LoVo (cell line): ENCODE data around the gene TEDC1.

Source experiments
- DNase-seq: peaks from one replicate; pipeline ENCODE4 v3.0.0-alpha.2; 2016; ENCODE audit warnings: low spot score

Gene TEDC1

DNA sequence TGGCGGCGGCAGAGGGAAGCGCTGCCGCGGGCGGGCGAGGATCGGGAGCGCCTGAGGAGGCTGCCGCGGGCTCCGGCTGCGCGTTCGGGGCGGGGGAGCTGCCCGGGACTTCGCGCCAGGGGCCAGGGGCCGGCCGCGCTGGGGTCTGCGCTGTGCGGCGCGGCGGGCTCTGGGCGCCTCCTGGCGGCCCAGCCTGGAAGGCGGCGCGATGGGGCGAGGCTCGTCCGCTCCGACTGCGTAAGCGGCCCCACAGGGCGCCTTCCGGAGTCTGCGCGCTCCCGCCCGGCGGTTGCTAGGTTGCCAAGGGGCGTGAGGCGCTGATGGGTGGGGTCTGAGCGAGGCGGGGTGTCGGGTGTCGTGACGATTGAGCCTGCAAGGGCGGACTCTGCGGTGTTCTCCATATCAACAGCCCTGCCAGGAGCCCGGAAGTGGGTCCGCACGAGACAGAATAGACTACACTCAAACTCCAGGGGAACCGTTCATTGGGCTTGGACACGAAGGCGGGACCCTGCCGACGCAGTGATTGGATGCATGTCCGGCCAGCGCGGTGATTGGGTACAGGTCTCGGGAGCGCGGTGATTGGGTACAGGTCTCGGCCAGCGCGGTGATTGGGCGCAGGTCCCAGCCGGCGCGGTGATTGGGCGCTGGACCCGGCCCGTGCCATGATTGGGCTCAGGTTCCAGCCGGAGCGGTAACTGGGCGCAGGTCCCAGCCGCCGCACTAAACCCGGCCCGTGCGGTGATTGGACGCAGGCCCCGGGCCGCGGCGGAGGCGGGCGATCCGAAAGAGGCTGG lies at the start of gene TEDC1:
Gene TEDC1 (plus strand): TSS at position 675 of the 794 bp plus-strand sequence. CDS start 130 bp downstream, outside the sequence.
- peak; percentile 100 for DNase-seq

DNA sequence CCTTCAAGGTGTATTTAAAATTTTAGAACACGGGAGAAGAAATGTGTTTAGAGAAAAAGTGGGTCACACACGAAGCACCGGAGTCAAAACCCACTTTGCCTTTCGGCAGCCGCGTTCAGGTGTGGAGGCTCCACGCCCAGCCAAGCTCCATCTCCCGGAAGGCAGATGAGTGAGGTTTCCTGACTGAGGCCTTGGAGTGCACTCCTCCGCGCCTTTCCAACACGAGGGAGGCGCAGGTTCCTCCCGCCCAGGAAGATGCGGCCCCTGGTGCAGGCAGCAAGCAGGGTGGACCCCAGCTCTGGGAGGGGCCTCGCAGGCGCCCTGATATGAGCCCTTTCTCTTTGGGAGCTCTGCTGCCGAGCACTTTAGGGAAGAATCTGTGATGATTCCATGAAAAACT lies 48.9 kb upstream of the TEDC1 start:
- DNase-seq = no peak

- no peak for DNase-seq
Observed at GRCh38 chr14:105442834-105443233, 48.2 kb upstream of the TEDC1 start.

- no peak for DNase-seq
Observed at GRCh38 chr14:105444859-105445258, 46.2 kb upstream of the TEDC1 start.

DNA sequence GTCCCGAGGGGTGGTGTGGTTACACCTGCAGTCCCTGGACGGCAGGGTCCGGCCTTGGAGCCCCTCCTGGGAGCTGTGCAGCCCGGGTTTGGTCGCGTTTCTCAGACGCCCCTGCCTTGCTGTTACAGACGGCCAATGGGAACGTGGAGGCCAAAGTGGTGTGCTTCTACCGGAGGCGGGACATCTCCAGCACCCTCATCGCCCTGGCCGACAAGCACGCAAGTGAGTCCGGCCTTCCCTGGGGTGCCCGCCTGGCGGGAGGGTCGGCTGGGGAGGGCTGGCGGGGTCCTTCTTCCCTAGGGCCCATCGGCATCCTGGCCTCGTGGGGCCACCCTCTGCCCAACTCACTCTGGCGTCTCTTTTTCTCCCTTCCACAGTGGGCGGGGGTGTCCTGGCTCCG lies 45.8 kb upstream of the TEDC1 start:
- DNase-seq = no peak

DNA sequence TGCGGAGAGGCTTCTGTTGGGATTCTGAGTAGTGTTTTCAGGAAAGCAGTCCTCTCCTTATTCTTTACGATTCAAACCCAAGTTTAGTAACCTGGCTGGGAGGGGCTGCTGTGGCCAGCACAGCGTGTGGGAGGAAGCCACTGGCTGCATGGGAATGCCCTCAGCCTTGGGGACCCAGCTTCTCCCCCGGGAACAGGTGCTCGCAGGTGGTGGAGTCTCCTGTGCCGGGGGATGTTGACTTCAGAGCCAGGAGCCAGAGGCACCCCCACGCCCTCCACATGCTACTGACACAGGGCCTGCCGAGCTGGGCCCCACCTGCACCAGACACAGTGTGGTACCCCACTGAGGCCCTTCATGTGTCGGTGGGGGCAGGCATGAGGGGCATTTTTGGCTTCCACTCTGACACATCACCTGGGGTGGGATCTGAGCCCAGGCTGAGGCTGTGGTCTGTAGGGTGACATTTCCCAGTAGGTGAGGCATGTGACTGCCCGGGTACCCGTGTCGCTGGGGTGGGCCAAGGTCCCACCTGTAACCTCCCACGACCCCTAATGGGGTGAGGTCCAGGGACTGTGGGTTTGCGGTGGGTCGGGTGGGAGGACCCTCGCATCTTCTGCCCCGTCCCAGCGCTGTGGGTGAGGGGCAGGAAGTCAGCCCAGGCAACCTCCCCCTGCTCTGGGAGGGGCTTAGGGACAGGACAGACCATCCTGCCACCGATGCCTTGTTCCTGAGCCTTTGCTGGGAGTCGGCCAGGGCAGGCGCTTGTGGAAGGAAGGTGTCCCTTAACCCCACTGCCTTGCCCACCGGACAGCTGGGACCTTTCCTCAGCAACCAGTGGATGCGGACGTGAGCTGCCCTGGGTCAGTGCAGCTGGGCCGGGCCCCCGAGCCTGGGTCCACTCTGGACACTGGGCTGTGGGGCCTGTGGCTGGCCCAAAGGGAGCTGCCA lies 44.9 kb upstream of the TEDC1 start:
- DNase-seq = no peak

DNA sequence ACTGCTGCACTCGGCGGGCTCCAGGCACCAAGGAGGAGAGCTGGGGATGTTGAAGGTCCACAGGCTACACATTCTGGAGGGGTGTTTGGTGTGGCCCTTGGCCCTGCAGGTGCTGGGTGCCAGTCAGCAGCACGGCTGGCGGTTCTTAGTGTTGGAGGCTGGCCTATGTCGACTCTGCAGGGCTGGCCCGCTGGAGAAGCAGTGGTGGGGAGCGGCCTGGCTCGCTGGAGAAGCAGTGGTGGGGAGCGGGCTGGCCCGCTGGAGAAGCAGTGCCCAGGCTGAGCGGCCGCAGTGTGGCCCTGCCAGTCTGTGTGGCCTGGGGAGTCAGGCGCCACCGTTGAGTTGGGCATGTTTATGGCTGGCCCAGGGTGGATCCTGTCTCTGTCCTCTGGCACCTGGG lies 44.1 kb upstream of the TEDC1 start:
- no peak for DNase-seq

GRCh38 chr14:105447651-105448640 lies 43.1 kb upstream of the TEDC1 start:
- DNase-seq = no peak

- peak; percentile 16 for DNase-seq
Observed at GRCh38 chr14:105448706-105449111, 42.3 kb upstream of the TEDC1 start.

DNA sequence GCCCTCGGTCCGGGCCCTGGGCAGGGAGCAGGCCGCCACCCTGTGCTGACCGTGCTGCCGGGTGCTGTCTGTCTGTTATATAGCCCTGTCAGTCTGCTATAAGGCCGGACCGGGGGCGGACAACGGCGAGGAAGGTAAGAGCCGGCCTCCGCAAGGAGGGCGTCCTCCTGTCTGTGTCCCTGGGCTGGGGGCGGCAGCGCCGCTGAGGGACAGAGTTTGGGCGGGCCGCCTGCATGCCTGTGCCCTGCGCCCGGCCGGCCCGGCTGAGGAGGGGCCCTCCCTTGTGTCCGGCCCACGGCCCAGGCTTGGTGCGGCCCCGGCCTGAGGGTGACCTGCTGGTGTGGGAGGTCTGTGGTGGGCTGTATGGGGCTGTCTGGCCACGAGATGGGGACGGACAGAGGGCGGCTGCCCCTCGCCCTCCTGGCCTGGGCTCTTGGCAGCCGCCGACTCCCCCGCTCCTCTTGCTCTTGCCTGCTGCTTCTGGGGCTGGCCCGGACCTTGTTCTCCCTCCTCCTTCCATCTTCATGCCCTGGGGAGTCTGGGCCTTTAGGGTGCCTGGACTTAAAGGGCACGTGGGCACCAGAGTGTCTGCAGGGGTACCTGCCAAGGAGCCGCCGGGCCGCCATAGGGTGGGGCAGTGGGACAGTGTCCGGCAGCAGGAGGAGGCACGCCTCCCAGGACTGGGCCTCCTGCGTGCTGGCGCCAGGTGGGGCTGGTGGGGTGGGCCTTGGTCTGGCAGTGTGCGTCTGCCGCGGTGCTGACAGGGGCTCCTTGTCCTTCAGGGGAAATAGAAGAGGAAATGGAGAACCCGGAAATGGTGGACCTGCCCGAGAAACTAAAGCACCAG lies 41.5 kb upstream of the TEDC1 start:
- no peak for DNase-seq

DNA sequence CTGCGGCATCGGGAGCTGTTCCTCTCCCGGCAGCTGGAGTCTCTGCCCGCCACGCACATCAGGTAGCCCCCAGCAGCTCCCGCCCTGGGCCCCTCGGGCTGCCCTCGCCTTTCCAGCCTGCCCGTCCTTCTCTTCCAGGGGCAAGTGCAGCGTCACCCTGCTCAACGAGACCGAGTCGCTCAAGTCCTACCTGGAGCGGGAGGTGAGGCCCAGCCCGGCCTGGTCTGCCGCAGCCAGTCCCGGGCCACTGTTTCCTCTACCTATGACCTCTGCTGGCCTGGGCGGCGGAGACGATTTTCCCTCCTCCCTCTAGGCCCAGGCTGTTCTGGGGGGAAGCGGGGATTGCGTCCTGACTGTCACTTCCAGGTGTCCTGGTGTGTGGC lies 40.9 kb upstream of the TEDC1 start:
- no peak for DNase-seq

GRCh38 chr14:105450864-105451720 lies 40.0 kb upstream of the TEDC1 start:
- DNase-seq = no peak

DNA sequence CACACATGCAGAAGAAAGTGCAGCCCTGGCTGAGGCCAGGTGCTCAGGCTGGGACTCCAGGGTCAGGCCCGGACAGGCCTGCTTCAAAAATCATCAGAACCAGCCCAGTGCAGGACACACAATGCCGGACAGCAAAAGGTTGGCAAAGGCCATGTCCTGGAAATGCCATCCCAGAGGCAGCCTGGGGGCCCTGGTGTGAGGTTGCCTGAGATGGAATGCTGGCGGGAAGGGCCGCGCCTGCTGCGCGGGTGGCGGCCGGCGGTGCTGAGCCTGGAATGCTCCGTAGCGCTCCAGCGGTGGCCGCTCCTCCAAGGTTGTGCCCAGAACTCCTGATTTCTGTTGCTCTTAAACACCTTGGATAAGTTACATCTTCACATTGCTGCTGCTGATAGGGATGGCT lies 38.1 kb upstream of the TEDC1 start:
- DNase-seq = no peak

- no peak for DNase-seq
Observed at GRCh38 chr14:105453847-105454246, 37.2 kb upstream of the TEDC1 start.

DNA sequence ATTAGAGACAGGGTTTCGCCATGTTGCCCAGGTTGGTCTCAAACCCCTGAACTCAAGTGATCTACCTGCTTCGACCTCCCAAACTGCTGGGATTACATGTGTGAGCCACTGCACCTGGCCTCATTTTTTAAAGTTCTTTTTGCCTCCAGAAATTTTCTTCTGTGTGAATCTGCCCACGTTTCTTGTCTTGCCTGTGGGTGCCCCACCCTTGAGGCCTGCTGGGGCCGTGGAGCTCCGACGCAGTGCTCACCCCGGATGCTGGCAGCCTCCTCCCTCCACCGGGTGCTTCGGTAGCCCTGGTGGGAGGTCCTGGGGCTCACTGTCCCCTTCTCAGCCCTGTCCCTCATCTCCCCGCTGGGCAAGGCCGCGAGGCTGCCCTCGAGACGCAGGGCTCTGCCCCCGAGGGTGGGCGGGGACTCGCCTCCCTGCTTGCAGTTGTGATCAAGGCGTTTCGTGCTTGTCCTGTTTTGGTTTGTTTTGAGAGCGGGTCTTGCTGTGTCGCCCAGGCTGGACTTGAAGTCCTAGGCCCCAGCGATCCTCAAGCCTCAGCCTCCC lies 35.9 kb upstream of the TEDC1 start:
- no peak for DNase-seq

GRCh38 chr14:105455766-105456660 lies 35.0 kb upstream of the TEDC1 start:
- DNase-seq = no peak

DNA sequence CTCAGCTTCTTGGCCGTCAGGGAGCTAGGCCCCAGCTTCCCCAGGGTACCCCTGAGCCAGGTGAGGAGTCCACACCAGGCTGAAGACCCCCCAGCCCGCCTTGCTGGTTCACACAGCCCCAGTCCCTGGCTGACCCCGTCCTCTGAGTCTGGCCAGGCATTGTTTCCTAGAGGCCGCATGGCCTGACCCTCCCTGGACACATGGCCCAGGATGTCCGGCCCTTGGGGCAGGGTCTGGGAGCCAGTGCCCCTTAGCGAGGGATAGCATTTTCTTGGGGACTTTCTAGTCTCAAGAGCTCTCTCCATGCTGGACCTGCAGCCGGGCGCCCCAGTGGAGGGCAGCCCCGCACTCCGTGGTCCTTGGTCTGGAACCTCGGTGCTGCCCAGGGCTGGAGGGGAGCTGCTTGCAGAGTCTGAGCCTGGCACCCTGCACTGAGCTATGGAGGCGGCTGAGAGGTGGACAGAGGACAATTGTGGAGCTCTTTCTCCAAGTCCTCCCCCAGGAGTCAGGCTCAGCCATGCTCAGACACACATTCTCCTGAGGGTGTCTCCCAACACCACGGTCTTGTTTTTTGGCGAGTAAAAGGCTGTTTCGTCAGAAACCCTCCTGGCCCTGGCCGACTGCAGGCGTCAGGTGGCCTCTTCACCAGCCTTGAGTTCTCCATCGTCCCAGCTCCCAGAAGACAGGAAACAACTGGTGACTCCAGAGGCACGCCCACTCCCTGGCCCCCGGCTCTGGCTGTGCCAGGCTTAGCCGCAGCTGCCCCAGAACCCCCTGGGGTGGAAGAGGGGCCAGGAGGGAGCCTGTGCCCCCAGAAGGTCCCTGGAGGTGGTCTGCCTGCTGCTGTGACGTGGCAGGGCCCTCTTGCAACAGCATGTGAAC lies 34.1 kb upstream of the TEDC1 start:
- no peak for DNase-seq

GRCh38 chr14:105458010-105458409 lies 33.0 kb upstream of the TEDC1 start:
- no peak for DNase-seq
